ENCODE data around the gene ORC4.
"Not testable (repeated sequence)": the region's sequence is repeated elsewhere in the genome, so short reads cannot be mapped to it uniquely, and the experiment has no call there.

ORC4 gene

GRCh38 chr2:148013876-148014275 lies 6.7 kb downstream of the ORC4 start:
- no peak for DNase-seq

- DNase-seq = not testable (repeated sequence)
These were observed 12.1 kb downstream of the ORC4 start for GRCh38 chr2:148008411-148008810.

GRCh38 chr2:148007219-148007900 lies 13.2 kb downstream of the ORC4 start:
- no peak for DNase-seq

- DNase-seq = no peak
These were observed 14.1 kb downstream of the ORC4 start for GRCh38 chr2:148006249-148007007.

DNA sequence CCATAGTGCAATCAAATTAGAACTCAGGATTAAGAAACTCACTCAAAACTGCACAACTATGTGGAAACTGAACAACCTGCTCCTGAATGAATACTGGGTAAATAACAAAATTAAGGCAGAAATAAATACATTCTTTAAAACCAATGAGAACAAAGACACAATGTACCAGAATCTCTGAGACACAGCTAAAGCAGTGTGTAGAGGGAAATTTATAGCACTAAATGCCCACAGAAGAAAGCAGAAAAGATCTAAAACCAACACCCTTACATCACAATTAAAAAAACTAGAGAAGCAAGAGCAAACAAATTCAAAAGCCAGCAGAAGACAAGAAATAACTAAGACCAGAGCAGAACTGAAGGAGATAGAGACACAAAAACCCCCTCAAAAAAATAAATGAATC lies 18.1 kb downstream of the ORC4 start:
- not testable (repeated sequence) for DNase-seq

- no peak for DNase-seq
These were observed 20.4 kb downstream of the ORC4 start for GRCh38 chr2:148000095-148000494.

- no peak for DNase-seq
These were observed 21.4 kb downstream of the ORC4 start for GRCh38 chr2:147999126-147999525.

DNA sequence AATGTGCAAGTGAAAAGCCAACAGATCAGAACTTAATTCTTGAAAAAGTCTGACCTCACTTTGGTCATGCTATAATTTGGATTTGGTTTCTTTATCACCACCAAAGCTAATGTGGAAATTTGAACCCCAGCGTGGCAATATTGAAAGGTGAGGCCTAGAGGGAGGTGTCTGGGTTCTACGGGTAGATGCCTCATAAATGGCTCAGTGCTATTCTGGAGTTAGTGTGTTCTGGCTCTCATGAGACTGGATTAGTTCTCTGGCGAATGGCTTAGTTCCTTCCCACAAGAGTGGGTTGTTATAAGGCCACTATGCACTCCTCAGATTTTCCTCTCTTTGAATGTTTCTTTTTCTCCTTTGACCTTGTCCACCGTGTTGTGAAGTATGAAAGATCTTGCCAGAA lies 22.3 kb downstream of the ORC4 start:
- no peak for DNase-seq

DNA sequence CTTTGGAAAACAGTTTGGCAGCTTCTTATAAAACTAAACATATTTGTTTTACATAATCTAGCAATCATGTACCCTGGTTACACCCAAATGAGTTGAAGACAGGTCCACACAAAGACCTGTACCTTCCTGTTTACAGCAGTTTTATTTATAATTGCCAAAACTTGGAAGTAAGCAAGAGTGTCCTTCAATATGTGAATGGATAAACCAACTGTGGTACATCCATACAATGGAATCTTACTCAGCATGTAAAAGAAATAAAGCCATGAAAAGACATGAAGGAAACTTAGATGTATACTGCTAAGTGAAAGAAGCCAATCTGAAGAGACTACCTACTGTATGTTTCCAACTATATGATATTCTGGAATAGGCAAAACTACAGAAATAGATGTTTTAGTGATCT lies 23.7 kb downstream of the ORC4 start:
- no peak for DNase-seq

GRCh38 chr2:147994965-147995364 lies 25.6 kb downstream of the ORC4 start:
- DNase-seq = not testable (repeated sequence)

GRCh38 chr2:147989809-147990403 lies 30.6 kb downstream of the ORC4 start:
- peak in 1 of 2 experiments; percentile 66 for DNase-seq

DNA sequence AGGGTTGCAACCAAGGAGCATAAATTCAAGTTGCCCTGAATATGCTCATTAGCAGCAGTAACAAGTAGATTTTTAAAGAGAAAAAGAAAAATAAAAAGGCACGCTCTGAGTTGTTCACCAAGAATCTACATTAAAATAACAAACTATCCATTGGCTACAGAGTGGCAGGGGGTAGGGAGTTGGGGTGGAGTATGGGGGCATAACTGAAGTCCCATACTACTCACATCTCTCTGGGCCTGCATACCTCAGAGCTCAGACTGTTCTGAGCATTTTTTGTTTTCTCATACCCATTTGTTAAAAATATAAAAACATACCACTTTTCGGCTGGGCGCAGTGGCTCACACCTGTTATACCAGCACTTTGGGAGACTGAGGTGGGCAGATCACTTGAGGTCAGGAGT lies 31.4 kb downstream of the ORC4 start:
- DNase-seq = no peak

DNA sequence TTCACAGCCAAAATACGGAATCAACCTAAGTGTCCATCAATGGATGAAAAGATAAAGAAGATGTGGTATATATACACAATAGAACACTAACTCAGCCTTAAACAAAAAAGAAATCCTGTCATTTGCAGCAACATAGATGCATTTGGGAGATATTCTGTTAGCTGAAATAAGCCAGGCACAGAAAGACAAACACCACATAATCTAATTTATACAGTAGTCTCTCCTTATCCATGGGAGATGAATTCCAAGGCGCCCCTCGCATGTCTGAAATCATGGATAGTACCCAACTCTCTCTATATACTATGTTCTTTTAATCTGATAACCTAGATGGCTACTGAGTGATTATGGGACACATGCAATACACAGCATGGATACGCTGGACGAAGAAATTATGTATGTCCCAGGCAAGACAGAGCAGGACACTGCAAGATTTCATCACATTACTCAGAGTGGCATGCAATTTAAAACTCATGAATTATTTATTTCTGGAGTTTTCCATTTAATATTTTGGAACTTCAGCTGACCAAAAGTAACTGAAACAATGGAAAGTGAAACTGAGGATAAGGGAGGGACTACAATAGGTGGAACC lies 39.5 kb downstream of the ORC4 start:
- no peak for DNase-seq

GRCh38 chr2:147977679-147978078 lies 42.9 kb downstream of the ORC4 start:
- DNase-seq = no peak

GRCh38 chr2:147976102-147976501 lies 44.4 kb downstream of the ORC4 start:
- no peak for DNase-seq

- DNase-seq = no peak
These were observed 52.0 kb downstream of the ORC4 start for GRCh38 chr2:147968571-147968970.

DNA sequence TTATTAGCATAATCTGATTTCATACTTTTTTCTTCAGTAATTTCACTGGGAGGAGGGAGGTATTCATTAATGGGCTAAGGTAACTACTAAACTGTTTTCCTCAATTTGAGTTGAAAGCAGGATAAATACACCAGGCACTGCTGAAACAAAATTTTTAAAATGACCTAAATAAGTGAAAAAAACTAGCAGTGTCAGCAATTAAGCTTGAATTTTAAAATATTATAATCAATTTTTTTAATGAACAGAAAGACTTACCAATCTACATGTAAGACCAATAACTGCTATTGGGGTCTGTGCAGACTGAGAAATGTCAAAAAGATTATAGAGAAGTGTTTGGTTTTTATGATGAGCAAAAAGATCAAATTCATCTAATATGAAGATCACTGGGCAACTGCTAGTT lies 68.4 kb downstream of the ORC4 start:
- no peak for DNase-seq

- DNase-seq = no peak
These were observed 74.9 kb downstream of the ORC4 start for GRCh38 chr2:147945660-147946059.

GRCh38 chr2:147939313-147939712 lies 81.2 kb downstream of the ORC4 start:
- no peak for DNase-seq

GRCh38 chr2:147937744-147938349 lies 82.7 kb downstream of the ORC4 start:
- DNase-seq = peak; percentile 3 to 33

- no peak for DNase-seq
These were observed 85.5 kb downstream of the ORC4 start for GRCh38 chr2:147934881-147935620.

DNA sequence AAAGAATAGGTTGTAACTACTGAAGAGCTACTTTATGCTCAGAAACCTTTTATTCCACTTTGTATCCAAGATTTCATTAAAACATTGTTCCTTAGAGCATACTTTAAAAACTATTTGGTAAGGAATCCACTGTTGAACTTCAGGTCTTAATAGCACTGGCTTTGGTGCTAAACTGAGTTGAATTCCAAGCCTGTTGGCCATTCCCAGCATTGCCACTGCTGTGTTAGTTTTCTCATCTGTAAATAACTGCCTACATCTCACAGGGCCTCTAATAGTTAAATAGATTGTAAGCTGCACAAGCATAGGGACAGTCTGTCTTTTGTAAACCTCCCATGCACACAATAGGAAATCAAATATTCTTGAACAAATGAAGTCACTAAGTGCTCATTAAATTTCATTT lies 86.6 kb downstream of the ORC4 start:
- no peak for DNase-seq
